ENCODE results near the gene SLC9A8. TPM values are rescaled to one million over a fixed set of nuclear protein-coding genes. Genes with fewer than 3 reads are reported as not detected.
A peak's percentile ranks its signal among the peaks of the same experiment; 100 is the strongest.

SLC9A8 gene
- total RNA-seq, 1 experiment from 2014 or later, result 39.9 TPM

DNA sequence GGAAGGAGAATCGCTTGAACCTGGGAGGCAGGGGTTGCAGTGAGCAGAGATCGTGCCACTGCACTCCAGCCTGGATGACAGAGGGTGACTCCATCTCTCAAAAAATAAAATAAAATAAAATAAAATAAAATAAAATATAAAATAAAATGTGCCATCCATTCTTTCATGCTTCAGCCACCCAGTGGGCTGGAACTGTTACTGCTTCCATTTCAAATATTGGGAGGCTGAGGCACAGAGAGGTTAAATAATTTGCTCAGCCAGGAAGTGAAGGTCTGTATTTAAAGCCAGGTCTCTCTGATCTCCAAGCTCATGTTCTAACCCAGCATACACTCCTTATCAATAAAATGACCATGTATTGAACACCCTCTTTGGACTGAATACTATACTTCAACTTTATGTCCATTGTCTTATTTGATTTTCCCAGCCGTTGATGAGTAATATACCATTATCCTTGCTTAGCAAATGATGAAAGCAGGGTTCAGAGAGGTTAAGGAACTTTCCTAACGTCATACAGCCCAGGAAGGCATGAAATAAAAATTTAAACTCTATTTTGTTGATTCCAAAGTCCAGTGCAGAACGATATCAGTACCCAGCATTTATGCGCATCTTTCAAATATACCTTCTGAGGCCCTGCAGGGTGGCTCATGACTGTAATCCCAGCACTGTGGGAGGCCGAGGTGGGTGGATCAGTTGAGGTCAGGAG lies 25.8 kb upstream of the SLC9A8 start:
- peak; percentile 30 for DNase-seq (ENCODE audit: low spot score)

DNA sequence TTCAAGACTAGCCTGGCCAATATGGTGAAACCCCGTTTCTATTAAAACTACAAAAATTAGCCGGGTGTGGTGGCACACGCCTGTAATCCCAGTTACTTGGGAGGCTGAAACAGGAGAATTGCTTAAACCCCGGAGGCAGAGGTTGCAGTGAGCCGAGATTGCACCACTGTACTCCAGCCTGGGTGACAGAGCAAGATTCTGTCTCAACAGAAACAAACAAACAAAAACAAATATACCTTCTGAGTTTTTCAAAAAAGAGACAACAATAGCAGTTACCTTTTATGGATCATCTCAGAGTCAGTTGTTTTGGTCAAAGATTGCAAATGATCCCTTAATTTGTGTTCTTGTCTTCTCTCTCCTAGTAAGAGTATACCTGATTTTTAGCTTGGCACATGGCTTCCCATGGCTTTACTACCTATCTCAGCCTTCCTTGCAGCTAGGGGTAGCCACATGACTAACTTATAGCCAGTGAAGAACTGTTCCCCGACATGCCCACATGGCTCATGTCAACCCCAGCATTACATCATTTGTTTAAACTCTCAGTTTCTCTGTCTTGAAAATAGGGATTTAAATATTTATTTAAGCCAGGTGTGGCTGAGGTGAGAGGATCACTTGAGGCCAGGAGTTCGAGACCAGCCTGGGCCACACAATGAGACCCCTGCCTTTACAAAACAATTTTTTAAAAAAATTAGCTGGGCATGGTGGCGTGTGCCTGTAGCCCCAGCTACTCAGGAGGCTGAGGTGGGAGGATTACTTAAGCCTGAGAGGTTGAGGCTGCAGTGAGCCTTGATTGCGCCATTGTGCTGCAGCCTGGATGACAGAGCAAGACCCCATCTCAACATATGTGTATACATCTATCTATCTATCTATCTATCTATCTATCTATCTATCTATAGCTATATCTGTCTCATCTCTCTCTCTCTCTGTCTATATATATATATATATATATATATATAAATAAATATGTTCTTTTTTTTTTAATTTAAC lies 25.0 kb upstream of the SLC9A8 start:
- DNase-seq (ENCODE audit: low spot score), result no peak

DNA sequence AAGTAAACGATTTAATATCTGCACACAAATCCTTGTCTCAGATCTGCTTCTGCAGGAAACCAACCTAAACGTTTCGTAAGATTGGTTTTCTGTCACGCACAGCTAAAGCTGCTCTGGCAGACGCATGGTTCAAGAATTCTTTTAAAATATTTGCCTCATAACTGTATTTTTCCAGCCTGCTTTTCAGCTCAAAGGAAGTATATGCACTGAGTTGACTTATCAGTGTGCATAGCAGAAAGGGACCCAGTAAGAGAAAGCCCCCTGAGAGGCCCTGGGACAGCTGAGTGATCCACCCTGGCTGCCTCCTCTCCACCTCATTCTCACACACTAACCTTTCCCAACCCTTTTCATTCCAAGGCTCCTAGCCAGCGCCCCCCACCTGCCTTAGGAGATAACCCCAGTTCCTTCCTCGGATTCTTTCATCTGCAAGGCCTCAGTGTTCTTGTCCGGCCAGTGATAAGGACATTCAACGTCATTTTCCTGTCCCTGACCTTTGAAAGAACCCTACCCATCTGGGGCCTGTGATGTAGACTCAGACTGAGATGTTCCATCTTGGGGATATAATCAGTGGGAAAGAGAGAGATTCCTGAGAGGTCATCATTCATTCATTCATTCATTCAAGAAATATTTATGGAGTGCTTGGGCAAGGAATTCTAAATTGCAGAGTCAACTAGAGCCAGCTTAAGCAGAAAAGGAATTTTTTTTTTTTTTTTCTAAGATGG lies 22.4 kb upstream of the SLC9A8 start:
- peak; percentile 60 for DNase-seq (ENCODE audit: low spot score)

DNA sequence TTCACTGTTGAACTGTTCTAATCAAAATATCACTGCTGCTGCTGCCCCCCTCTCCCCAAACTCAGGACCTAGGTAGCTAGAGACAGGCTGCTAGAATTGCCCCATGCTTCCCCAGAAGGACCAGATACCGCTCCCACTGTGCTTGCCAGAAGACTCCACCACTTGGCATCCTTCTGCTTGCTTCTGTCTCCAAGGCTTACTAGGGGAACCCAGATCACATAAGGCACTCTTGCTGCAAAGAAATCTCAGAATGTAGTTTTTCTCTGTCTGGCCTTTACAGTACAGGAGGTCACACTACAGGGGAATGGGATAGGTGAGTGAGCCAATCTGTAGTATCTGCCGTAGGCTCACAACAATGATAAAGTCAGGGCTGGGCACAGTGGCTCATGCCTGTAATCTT lies 21.5 kb upstream of the SLC9A8 start:
- no peak for DNase-seq (ENCODE audit: low spot score)

DNA sequence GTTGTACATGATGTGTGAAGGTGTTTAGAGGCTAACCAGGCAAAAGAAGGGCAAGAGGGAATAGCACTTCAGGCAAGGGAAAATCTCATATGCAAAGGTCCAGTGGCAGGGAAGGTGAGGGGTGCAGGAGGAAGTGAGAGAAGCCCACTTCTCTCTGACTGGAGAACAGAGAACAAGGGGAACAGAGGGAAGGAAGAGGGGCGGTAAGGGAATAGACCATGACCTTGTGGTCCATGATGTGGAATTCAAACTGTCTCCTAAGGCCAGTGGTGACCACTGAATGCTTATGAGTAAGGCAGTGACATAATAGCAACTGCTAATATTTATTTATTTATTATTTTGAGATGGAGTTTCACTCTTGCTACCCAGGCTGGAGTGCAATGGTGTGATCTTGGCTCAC lies 20.6 kb upstream of the SLC9A8 start:
- DNase-seq (ENCODE audit: low spot score), result no peak

DNA sequence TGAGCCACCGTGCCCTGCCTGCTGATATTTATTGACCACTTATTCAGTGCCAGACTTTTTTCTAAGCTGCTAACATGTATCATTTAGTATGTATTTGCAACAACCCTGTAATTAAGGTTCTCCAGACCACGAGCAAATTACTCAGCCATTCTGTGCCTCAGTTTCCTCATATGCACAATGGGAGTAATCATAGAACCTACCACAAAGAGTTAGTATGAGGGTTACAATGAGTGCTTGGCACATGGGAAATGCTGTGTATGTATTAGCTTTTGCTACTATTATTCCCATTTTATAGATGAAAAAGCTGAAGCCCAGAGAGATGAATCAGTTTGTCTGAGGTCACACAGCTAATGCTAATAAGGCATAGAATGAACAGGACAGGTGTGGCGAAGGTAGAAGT lies 20.0 kb upstream of the SLC9A8 start:
- DNase-seq (ENCODE audit: low spot score), result no peak

DNA sequence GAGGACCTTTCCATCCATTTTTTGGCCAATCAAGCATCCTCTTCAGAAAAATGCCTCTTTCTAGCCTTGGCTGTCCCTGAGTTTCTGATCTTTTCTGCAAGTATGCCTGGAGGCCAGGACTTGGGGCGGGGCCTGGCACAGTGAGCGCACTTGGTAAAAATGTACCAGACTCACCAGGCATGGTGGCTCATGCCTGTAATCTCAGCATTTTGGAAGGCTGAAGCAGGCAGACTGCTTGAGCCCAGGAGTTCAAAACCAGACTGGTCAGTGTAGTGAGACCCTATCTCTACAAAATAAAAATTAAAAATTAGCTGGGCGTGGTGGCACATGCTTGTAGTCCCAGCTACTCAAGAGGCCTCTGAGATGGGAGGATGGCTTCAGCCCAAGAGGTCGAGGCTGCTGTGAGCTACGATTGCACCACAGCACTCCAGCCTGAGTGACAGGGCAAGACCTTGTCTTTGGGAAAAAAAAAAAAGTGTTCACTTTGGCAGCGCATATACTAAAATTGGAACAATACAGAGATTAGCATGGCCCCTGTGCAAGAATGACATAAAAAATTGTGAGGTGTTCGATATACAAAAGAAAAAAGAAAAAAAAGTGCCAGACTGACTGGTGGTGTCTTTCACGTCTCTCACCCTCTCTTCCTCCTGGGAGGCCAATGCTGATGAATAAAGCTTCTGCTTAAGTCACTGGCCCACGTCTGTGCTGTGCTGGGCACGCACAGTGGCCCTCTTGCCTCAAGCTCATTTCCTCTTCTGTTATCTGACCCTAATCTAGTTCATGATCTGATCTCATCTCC lies 18.1 kb upstream of the SLC9A8 start:
- DNase-seq (ENCODE audit: low spot score), result no peak

DNA sequence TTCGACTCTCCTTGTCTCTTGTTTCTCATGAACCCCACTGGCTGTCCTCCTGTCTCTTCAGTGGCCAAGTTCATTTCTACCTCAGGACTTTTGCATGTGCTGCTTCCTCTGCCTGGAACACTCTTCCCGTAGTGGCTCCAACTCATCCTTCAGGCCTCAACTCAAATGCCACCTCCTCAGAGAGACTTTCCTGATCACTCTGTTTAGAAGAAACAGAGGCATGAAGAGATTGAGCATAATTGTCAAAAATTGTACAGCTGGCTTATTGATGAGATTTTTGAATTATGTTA lies 17.5 kb upstream of the SLC9A8 start:
- DNase-seq (ENCODE audit: low spot score), result no peak

DNA sequence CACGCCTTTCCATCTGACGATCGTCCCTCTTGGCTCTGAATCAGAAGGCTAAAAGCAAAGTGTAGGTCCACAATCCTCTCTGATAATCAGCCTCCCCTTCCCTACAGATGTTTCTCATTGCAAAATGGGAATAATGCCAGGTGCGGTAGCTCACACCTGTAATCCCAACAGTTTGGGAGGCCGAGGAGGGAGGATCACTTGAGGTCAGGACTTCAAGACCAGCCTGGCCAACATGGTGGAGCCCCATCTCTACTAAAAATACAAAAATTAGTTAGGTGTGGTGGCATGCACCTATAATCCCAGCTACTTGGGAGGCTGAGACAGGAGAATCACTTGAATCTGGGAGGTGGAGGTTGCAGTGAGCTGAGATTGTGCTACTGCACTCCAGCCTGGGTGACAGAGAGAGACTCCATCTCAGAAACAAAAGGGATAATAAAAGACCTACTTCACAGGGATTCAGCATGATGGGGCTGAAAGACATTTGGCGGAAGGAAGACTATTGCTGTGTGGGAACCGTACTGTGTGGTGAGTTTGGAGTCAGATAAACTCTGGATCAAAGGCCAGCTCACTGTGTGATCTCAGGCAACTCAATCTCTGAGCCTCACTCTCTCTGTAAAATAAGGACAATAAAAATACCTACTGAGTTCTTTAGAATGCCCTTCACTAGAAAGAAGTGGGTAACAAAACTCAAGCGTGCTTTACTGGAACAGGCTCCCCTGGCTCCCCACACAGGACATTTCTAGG lies 15.9 kb upstream of the SLC9A8 start:
- DNase-seq (ENCODE audit: low spot score), result no peak

DNA sequence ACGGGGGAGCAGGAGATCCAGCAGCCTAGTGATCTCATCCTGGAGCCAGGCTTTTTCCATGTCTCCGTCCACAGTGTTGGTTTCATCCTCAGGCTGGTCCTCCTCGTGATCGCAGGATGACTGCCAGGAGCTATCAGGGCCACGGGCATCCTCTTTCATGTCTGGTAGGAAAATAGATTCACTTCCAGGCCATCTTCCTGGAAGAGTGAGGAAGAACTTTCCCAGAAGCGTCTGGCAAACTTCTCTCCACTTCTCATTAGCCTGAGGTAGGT lies 15.3 kb upstream of the SLC9A8 start:
- DNase-seq (ENCODE audit: low spot score), result no peak

DNA sequence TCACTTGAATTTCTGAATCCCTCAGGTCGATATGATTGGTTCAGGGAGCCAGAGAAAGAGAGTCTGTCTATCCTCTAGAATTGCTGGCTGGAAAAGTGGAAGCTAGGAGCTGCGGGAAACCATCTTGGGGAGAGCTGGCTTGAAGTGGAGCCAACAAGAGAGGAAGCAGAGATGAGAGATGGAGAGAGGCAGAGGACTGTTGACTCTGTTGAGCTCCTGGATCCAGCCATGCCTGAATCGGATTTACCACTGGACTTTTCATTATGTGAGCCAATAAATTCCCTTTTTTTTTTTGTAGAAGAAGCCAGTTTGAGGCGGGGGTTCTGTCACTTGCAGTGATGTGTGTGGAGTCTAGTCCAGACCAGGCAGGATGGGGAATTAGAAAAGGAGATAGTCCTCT lies 13.9 kb upstream of the SLC9A8 start:
- DNase-seq (ENCODE audit: low spot score), result no peak

DNA sequence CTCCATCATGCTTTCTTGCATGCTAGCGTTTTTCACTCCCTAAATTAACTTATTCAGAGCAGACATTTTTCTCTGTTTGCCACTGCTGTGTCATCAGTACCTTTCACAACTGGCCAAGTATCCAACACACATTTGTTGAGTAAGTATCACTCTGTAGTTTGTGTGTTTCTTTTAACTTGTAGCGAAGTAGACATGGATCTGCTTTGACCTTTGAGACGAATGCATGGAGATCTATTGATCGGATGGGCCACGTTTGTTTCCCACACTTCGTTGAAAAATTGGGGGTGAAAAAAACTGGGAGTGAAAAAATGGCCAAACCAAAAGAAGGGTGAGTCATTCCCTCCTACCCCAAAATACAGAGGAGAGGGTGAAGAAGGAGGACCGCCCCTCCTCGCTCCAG lies 12.9 kb upstream of the SLC9A8 start:
- no peak for DNase-seq (ENCODE audit: low spot score)

DNA sequence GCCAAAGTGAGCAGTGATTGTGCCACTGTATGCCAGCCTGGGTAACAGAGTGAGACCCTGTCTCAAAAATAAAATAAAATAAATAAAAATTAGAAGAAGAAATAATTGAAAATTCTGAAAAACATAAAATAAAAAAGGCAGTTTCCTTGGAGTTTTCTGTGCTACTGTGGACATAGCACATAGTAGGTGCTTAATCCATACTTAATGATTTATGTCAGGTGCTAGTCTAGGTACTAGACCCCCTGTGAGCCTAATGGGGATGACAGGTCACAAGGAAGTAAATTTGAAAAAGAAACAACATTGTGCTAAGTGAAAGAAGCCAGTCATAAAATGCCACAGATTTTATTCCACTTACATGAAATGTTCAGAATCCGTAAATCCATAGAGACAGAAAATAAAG lies 9.2 kb upstream of the SLC9A8 start:
- DNase-seq (ENCODE audit: low spot score), result no peak

DNA sequence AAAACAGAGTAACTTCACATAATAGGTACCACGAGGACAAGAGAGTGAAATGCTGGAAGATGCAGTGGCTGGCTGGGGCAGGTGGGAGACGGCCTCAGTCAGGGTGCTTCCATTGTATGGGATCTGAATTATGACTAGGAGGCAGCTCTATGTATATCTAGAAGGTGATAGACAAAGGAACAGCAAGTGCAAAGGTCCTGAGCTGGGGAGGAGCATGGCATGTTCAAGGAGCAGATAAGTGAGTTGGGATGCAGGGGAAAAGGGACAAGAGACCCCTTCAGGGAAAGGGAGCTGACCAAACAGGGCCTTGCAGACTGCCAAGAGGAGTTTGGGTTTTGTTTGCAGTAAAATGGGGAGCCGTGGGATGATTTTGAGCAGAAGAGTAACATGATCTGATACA lies 8.3 kb upstream of the SLC9A8 start:
- DNase-seq (ENCODE audit: low spot score), result no peak

DNA sequence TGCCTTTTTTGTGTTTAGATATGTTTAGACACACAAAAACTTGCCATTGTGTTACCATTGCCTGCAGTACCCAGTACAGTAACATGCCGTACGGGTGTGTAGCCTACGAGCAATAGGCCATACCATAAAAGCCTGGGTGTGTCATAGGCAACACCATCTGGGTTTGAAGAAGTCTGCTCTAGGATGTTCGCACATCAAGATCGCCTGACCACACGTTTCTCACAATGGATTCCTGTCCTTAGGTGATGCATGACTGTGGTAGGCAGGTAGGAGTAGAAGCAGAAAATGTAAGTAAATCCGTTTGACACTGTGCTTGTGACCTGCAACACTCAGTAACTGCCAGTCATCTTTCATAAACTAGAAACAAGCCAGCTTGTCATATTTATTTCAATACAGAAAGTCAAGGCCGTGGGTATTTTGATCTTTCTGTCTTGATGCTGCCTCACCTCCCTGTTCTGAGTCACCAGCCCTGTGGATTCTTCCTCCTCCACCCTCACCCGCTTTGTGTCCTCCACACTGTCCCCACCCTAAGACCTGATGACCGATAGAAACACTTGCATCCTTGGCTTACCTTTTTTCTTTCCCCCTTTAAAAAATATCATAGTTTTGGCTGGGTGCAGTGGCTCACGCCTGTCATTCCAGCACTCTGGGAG lies 7.3 kb upstream of the SLC9A8 start:
- peak; percentile 94 for DNase-seq (ENCODE audit: low spot score)

DNA sequence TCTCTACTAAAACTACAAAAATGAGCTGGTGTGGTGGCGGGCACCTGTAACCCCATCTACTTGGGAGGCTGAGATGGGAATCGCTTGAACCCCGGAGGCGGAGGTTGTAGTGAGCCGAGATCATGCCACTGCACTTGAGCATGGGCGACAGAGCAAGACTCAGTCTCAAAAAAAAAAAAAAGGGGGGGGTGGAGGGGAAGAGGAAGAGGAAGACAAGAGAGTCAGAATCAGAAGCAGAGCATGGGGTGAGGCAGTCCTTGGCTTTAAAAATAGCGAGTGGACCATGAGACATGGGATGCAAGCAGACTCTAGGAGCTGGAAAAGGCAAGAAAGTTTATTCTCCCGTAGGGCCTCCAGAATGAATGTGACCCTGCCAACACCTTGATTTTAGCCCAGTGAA lies 3.9 kb upstream of the SLC9A8 start:
- DNase-seq (ENCODE audit: low spot score), result no peak

DNA sequence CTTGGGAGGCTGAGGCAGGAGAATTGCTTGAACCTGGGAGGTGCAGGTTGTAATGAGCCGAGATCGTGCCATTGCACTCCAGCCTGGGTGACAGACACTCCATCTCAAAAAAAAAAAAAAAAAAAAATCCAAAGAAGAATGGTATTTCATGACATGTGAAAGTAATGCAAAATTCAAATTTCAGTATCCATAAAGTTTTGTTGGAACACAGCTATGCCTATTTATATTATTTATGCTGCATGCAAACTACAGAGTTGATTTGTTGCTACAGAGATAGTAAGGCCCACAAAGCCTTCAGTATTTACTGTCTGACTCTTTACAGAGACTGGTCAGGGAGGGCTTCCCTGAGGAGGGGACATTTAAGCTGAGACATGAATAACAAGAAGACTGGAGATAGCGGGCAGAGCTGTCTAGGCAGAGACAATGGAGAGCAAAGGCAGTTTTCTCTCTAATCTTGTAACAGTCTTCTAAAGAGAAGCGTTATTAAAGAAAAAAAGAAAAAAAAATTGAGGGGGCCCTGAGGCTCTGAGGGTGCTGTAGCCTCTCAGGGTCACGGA lies 2.7 kb upstream of the SLC9A8 start:
- DNase-seq (ENCODE audit: low spot score), result peak; percentile 16

DNA sequence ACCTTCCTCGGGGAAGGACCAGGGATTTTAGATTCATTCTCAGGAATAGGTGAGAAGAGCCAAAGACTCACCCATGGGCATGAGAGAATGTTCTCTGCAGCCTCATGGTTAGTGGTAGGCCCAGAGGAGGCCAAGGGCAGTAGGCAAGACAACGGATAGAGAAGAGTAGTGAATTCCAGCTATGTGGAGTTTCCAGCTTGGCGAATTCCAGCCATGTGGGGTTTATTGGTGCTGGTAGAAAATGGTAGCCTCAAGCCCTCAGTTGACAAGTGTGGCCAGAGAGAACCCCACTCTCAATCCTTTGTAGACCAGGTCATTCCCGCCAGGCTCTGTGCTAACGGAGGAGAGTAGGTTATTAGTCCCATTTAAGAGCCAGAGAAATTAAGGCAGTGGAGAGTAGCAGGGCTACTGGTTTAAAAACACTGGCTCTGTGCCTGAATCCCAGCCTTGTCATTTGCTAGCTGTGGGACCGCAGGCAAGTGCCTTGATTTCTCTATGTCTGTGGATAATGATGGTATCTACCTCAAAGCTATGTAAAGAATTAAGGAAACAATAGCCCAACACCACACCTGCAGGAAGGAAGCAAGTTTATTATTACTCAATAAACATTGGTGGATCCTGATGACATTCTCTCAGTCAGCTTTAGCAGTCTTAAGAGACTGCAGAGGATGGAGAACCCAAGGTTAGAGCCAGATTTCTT lies 2.0 kb upstream of the SLC9A8 start:
- peak; percentile 67 for DNase-seq (ENCODE audit: low spot score)

DNA sequence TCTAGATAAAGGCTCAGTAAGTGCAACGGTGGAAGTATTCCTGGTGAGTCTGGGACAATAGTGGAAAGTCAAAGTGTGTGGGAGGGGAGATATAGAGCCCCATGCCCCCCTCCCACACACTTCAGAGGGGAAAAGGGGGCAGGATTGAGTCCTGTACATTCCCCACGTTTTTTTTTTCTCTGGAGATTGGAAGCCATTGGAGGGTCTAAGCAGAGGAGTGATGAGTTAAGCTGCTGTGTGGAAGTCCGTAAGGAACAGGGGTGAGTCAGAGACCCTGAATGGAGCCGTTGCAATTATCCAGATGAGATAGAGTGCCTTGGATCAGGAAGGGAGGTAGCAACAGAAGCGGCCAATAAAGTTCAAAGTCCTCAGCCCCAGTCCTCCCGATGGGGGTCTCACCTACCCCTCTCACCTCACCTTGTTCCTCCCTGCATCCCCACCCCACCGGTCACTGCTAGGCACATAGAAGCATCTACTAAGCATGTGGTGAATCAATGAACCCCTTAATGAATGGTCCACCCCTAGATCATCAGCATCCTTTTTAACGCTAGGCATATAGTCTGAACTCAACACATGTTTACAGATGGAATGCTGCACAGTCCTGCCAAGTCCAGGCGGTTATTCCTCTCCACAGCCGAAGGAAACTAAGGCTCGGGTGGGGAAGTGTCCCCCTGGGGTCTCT lies 662 bp upstream of the SLC9A8 start:
- no peak for DNase-seq (ENCODE audit: low spot score)

All from HT-29 (cell line).